Omental fat pad (tissue), 4 donors: Measurements from ENCODE around the gene GPN2. TPM values are rescaled to one million over a fixed set of nuclear protein-coding genes. Genes with fewer than 3 reads are reported as not detected.

Experiments
- ATAC-seq: fragments of 150-250 bp; one replicate; pipeline ENCODE4 v1.9.1; 2016; ENCODE audit warnings: mild to moderate bottlenecking, moderate library complexity; ENCODE audit not compliant: low FRiP score
- DNase-seq: peaks from one replicate; pipeline ENCODE4 v3.0.0-alpha.2; 2019; ENCODE audit warnings: low spot score
- CTCF ChIP-seq, 3 donors: fragments of 450-650 bp; IDR thresholded peaks; one replicate each; pipeline ENCODE4 v1.5.1; 2016 to 2017; ENCODE audit warnings: antibody characterized with exemption in 3 of 3, mild to moderate bottlenecking in 3 of 3, moderate library complexity in 2 of 3
- total RNA-seq, 4 donors: library from RNA; depleted of rRNA; stranded (reverse); fragments of >200 nt; gene quantifications; one replicate each; pipeline ENCODE4 v1.1.0, GENCODE V29; 2016

GPN2 gene
- total RNA-seq, 4 donors from 2014 or later = 9.4 to 18.0 (median 11.0) TPM

- no peak for TF ChIP-seq CTCF (IDR thresholded peaks at IDR 0.05)
- DNase-seq (no peak), ATAC-seq (no peak)
Measured at GRCh38 chr1:26922901-26923300, 32.8 kb upstream of the GPN2 start.

GRCh38 chr1:26922431-26922729, 32.3 kb upstream of the GPN2 start:
- TF ChIP-seq CTCF (IDR thresholded peaks at IDR 0.05) = no peak
- ATAC-seq = no peak
- no peak for DNase-seq

GRCh38 chr1:26921540-26922430, 31.7 kb upstream of the GPN2 start, which contains the start of gene NUDC:
Gene NUDC (plus strand): TSS chr1:26921743. CDS start chr1:26921849, 106 bp downstream.
- ATAC-seq (peak; percentile 99), DNase-seq (peak; percentile 82)
- TF ChIP-seq CTCF (IDR thresholded peaks at IDR 0.05) = no peak

- no peak for TF ChIP-seq CTCF (IDR thresholded peaks at IDR 0.05)
- DNase-seq (no peak), ATAC-seq (peak; percentile 59)
Measured at GRCh38 chr1:26921126-26921539, 31.1 kb upstream of the GPN2 start.

- no peak for ATAC-seq
- TF ChIP-seq CTCF (IDR thresholded peaks at IDR 0.05) = no peak
- DNase-seq = no peak
Measured at GRCh38 chr1:26915204-26915842, 25.2 kb upstream of the GPN2 start.

GRCh38 chr1:26913754-26914619, 23.9 kb upstream of the GPN2 start, which contains the start of gene NR0B2:
Gene NR0B2 (minus strand): TSS chr1:26913975. CDS start chr1:26913940, 35 bp downstream.
- no peak for TF ChIP-seq CTCF (IDR thresholded peaks at IDR 0.05)
- ATAC-seq (no peak), DNase-seq (no peak)
